Pons (tissue), 1 donor: ENCODE results near the gene ENDOU.
"Not testable (repeated sequence)": the region's sequence is repeated elsewhere in the genome, so short reads cannot be mapped to it uniquely, and the experiment has no call there.

ENCODE experiments used
- DNase-seq: peaks from one replicate; pipeline ENCODE4 v3.0.0-alpha.2; 2016; ENCODE audit warnings: low spot score

Gene ENDOU

DNA sequence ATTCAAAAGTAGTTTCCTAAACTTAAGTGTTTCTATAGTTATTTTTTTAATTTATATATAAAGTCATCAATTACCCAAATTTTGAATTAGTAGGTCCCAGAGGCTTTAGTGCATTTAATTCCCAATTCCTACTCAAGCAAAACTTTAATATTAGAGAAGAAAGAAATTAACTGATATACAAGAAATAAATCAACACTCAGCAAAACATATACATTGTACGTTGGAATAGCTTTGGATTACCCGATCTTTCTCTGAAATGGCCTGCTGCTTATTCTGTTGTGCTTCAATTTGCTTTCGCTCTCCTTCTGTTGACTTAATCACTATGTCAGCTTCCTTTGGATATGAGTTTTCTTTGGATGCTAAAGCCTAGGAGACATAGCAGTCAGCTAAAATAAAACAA lies 37.7 kb downstream of the ENDOU start:
- no peak for DNase-seq

DNA sequence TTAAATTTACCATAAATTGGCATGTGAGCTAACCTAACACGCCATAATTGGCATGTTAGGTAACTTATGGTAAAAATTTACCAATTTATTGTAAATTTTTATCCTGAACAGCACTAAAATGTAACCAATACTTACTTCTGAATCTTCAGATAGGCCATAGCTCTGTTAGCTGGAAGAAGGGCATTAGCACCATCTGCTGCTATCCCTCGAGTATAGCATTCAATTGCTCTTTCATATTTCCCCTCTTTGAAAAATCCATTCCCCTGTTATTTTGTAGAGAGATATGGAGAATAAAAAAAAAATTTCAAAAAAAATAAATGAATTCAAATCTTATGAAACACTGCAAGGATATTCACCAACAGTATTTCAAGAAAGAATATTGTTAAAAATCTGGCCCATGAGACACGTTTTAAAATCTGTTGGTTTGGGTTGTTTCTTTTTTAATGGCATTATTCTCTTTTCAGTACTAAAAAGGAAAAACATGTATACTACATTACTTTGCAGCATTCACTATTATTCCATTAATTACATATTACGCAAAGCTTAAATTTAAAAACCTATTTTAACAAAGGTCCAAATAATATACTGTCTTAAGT lies 38.5 kb downstream of the ENDOU start:
- DNase-seq, result peak; percentile 60

DNA sequence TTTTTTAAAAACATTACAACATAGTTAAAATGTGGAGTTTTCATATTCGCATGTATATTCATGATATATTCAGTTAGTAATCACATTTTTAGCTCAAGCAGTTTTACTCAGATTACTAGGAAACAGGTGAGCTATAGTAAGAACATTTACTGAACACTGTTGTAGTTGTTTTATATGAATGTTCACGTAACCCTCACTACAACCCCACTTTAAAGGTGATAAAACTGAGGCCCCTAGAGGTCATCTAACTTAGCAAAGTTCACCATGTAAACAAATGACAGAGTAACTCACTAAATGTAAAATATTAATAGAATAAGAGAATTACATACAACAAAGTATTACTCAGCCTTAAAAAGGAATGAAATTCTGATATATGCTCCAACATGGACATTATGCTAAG lies 45.5 kb downstream of the ENDOU start:
- no peak for DNase-seq

DNA sequence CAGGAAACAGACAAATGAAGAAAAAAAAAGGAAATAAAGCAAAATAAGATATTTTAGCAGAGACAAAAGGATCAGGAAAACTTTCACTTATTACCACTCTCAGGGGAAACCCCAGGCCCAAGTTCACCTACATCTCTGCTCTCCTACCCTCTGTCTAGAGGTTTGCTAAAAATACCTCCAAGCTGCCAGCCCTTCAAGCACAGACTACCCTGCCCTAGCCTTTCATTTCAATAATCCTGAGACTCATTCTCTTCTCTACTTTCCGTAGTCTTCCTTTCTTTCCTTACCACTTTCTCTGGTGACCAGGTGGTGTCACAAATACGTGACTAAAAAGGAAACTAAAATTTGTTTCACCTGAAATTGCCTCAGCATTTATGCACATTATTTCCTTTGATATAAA lies 53.2 kb downstream of the ENDOU start:
- no peak for DNase-seq

DNA sequence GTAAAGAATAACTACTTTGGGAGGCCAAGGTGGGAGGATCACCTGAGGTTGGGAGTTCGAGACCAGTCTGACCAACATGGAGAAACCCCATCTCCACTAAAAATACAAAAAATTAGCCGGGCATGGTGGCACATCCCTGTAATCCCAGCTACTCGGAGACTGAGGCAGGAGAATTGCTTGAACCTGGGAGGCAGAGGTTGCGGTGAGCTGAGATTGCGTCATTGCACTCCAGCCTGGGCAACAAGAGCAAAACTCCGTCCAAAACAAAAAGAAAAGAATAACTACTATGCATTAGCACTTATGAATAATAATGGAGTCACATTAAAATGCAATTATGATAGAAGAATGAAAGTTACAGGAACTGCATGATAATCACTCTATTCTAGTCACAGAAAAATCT lies 57.4 kb downstream of the ENDOU start:
- not testable (repeated sequence) for DNase-seq
